ENCODE results near the gene FAM174B.
A peak's percentile ranks its signal among the peaks of the same experiment; 100 is the strongest.

FAM174B gene

GRCh38 chr15:92668620-92669019, 13.0 kb upstream of the FAM174B start:
- no peak overlapping the region for H3K4me3 ChIP-seq
- H3K27ac ChIP-seq, result no peak overlapping the region
- TF ChIP-seq FOXP2 (optimal IDR thresholded peaks at IDR 0.05; ENCODE audit: control extremely low read depth, extremely low read length, insufficient read depth) (no peak), POLR2AphosphoS5 (IDR thresholded peaks at IDR 0.05; ENCODE audit: borderline replicate concordance, low read depth, low read length) (no peak), EZH2 (IDR thresholded peaks at IDR 0.05) (no peak)
- H3K36me3 ChIP-seq (ENCODE audit: insufficient read depth, low read length), result no peaks in the 10 kb centered on the region
- no peak for DNase-seq (ENCODE audit: low read depth, low spot score)
- no peak overlapping the region for H3K9ac ChIP-seq (ENCODE audit: insufficient read length)
- H3K9me3 ChIP-seq (ENCODE audit: low read depth, low read length), result no peaks in the 10 kb centered on the region

DNA sequence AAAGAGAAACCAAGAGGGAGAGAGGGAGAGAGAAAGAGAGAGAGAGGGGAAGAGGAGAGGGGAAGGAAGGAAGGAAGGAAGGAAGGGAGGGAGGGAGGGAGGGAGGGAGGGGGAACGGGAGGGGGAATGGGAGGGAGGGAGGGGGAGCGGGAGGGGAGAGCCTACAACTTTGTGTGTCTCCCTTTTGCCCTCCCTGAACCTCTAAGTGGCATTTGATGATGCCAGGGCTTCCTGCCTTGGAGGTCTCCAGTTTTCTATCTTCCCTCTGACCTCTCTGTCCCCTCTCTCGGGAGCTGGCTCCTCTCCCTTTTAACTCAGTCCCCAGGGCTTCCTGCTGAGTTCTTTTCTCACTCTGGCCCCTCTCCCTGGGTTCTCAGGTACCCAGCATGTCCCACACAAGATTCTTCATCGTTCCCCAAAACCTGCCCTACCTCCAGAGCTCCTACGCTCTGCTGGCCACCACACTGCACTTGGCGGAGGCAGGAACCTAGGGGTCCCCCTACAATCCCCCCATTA, 12.5 kb upstream of the FAM174B start:
- no peak overlapping the region for H3K9ac ChIP-seq (ENCODE audit: insufficient read length)
- H3K4me3 ChIP-seq, result no peak overlapping the region
- TF ChIP-seq EZH2 (IDR thresholded peaks at IDR 0.05) (no peak), FOXP2 (optimal IDR thresholded peaks at IDR 0.05; ENCODE audit: control extremely low read depth, extremely low read length, insufficient read depth) (no peak), POLR2AphosphoS5 (IDR thresholded peaks at IDR 0.05; ENCODE audit: borderline replicate concordance, low read depth, low read length) (no peak)
- no peak for DNase-seq (ENCODE audit: low read depth, low spot score)
- H3K27ac ChIP-seq, result no peak overlapping the region
- no peaks in the 10 kb centered on the region for H3K36me3 ChIP-seq (ENCODE audit: insufficient read depth, low read length)
- no peaks in the 10 kb centered on the region for H3K9me3 ChIP-seq (ENCODE audit: low read depth, low read length)

- H3K27ac ChIP-seq, result no peak overlapping the region
- H3K4me3 ChIP-seq, result no peak overlapping the region
- H3K9me3 ChIP-seq (ENCODE audit: low read depth, low read length), result no peaks in the 10 kb centered on the region
- no peak overlapping the region for H3K9ac ChIP-seq (ENCODE audit: insufficient read length)
- DNase-seq (ENCODE audit: low read depth, low spot score), result no peak
- TF ChIP-seq FOXP2 (optimal IDR thresholded peaks at IDR 0.05; ENCODE audit: control extremely low read depth, extremely low read length, insufficient read depth) (no peak), EZH2 (IDR thresholded peaks at IDR 0.05) (no peak), POLR2AphosphoS5 (IDR thresholded peaks at IDR 0.05; ENCODE audit: borderline replicate concordance, low read depth, low read length) (no peak)
- no peaks in the 10 kb centered on the region for H3K36me3 ChIP-seq (ENCODE audit: insufficient read depth, low read length)
These were observed 11.8 kb upstream of the FAM174B start for GRCh38 chr15:92667287-92667904.

GRCh38 chr15:92666780-92667179, 11.2 kb upstream of the FAM174B start:
- no peaks in the 10 kb centered on the region for H3K36me3 ChIP-seq (ENCODE audit: insufficient read depth, low read length)
- H3K27ac ChIP-seq, result no peak overlapping the region
- TF ChIP-seq EZH2 (IDR thresholded peaks at IDR 0.05) (no peak), FOXP2 (optimal IDR thresholded peaks at IDR 0.05; ENCODE audit: control extremely low read depth, extremely low read length, insufficient read depth) (no peak), POLR2AphosphoS5 (IDR thresholded peaks at IDR 0.05; ENCODE audit: borderline replicate concordance, low read depth, low read length) (no peak)
- no peaks in the 10 kb centered on the region for H3K9me3 ChIP-seq (ENCODE audit: low read depth, low read length)
- no peak for DNase-seq (ENCODE audit: low read depth, low spot score)
- H3K4me3 ChIP-seq, result no peak overlapping the region
- no peak overlapping the region for H3K9ac ChIP-seq (ENCODE audit: insufficient read length)

DNA sequence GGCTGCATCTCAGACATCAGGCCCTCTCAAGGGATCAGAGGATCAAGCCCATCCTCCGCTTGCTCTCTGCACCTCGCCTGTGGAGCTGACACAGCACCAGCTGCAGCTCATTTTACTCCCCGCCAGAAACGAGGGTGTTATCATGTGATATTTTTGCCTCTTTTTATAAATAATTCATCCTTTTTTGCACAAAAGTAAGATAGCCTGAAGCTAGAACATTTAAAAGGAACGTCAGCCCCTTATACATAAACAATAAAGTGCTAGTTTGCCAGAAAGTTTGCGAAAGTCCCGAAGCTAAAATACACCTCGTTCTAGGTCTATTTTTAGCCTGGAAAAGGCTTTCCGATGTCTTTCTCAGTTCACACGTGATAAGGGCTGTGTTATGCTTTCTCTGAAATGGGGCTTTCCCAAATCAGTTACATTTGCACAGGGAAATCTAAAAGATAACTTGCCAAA, 9.6 kb upstream of the FAM174B start:
- Histone ChIP-seq H3K9me3 (ENCODE audit: low read depth, low read length) (no peaks in the 10 kb centered on the region), H3K9ac (ENCODE audit: insufficient read length) (peak overlapping the region; percentile 32), H3K4me3 (peak overlapping the region; percentile 59), H3K36me3 (ENCODE audit: insufficient read depth, low read length) (no peaks in the 10 kb centered on the region), H3K27ac (peak overlapping the region; percentile 77)
- TF ChIP-seq EZH2 (IDR thresholded peaks at IDR 0.05) (no peak), FOXP2 (optimal IDR thresholded peaks at IDR 0.05; ENCODE audit: control extremely low read depth, extremely low read length, insufficient read depth) (no peak), POLR2AphosphoS5 (IDR thresholded peaks at IDR 0.05; ENCODE audit: borderline replicate concordance, low read depth, low read length) (no peak)
- peak; percentile 60 for DNase-seq (ENCODE audit: low read depth, low spot score)

GRCh38 chr15:92664178-92664900, 8.8 kb upstream of the FAM174B start:
- Histone ChIP-seq H3K4me3 (no peak overlapping the region), H3K9ac (ENCODE audit: insufficient read length) (no peak overlapping the region), H3K36me3 (ENCODE audit: insufficient read depth, low read length) (no peaks in the 10 kb centered on the region), H3K9me3 (ENCODE audit: low read depth, low read length) (no peaks in the 10 kb centered on the region), H3K27ac (no peak overlapping the region)
- no peak for DNase-seq (ENCODE audit: low read depth, low spot score)
- TF ChIP-seq EZH2 (IDR thresholded peaks at IDR 0.05), result no peak
- no peak for TF ChIP-seq FOXP2 (optimal IDR thresholded peaks at IDR 0.05; ENCODE audit: control extremely low read depth, extremely low read length, insufficient read depth)
- no peak for TF ChIP-seq POLR2AphosphoS5 (IDR thresholded peaks at IDR 0.05; ENCODE audit: borderline replicate concordance, low read depth, low read length)

DNA sequence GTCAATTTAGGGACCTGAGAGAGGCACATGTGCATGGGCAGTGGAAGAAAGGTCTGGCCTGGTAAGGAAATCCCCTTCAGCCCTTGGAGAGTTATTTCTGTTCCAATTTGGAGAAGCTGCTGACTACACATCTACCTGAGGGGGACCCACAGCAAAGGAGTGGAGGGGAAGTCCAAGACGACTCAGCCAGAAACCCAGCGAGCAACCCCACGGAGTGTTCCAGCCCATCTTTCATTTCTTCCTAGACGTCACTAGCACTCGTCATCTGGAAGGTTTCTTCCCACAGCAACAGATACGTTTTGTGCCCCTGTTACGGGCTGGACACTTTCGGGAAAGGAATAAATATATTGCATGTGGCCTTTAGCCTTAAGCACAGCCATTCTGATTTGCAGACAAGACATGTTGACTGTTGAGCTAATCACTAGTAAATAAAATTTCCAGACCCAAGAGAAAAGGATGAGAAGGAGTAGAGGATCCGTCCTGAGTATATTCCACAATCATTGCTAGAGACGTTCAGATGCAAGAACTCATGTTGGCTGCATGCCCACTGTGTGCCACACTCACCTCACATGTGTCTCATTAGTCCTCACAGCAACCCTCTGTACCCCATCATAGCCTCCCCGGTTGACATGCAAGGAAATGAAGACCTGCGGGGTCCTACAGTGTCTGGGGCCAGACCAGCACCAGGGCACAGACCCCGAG, 7.8 kb upstream of the FAM174B start:
- TF ChIP-seq EZH2 (IDR thresholded peaks at IDR 0.05), result no peak
- no peak for TF ChIP-seq POLR2AphosphoS5 (IDR thresholded peaks at IDR 0.05; ENCODE audit: borderline replicate concordance, low read depth, low read length)
- TF ChIP-seq FOXP2 (optimal IDR thresholded peaks at IDR 0.05; ENCODE audit: control extremely low read depth, extremely low read length, insufficient read depth), result no peak
- no peaks in the 10 kb centered on the region for H3K9me3 ChIP-seq (ENCODE audit: low read depth, low read length)
- no peak overlapping the region for H3K9ac ChIP-seq (ENCODE audit: insufficient read length)
- no peak overlapping the region for H3K27ac ChIP-seq
- H3K36me3 ChIP-seq (ENCODE audit: insufficient read depth, low read length), result no peaks in the 10 kb centered on the region
- no peak overlapping the region for H3K4me3 ChIP-seq
- DNase-seq (ENCODE audit: low read depth, low spot score), result no peak

- TF ChIP-seq POLR2AphosphoS5 (IDR thresholded peaks at IDR 0.05; ENCODE audit: borderline replicate concordance, low read depth, low read length) (no peak), EZH2 (IDR thresholded peaks at IDR 0.05) (no peak), FOXP2 (optimal IDR thresholded peaks at IDR 0.05; ENCODE audit: control extremely low read depth, extremely low read length, insufficient read depth) (no peak)
- no peak for DNase-seq (ENCODE audit: low read depth, low spot score)
These were observed 7.2 kb upstream of the FAM174B start for GRCh38 chr15:92662762-92663161.

More at GRCh38 chr15:92662762-92663161, 7.2 kb upstream of the FAM174B start:
- Histone ChIP-seq H3K9ac (ENCODE audit: insufficient read length) (no peak overlapping the region), H3K27ac (no peak overlapping the region), H3K9me3 (ENCODE audit: low read depth, low read length) (no peaks in the 10 kb centered on the region), H3K36me3 (ENCODE audit: insufficient read depth, low read length) (no peaks in the 10 kb centered on the region), H3K4me3 (no peak overlapping the region)
